ENCODE measurements around the gene FEN1.

The FEN1 gene

GRCh38 chr11:61803889-61804647, 11.4 kb downstream of the FEN1 start:
- TF ChIP-seq CTCF (conservative IDR thresholded peaks at IDR 0.05): no peak
- H3K27ac ChIP-seq: no peak overlapping the region

GRCh38 chr11:61805146-61805545, 12.4 kb downstream of the FEN1 start:
- no peak overlapping the region for H3K27ac ChIP-seq
- TF ChIP-seq CTCF (conservative IDR thresholded peaks at IDR 0.05): no peak

GRCh38 chr11:61806785-61807184, 14.1 kb downstream of the FEN1 start:
- no peak for TF ChIP-seq CTCF (conservative IDR thresholded peaks at IDR 0.05)
- H3K27ac ChIP-seq: no peak overlapping the region

GRCh38 chr11:61810671-61811175, 18.0 kb downstream of the FEN1 start:
- no peak overlapping the region for H3K27ac ChIP-seq
- TF ChIP-seq CTCF (conservative IDR thresholded peaks at IDR 0.05): no peak

GRCh38 chr11:61811831-61812230, 19.1 kb downstream of the FEN1 start:
- no peak overlapping the region for H3K27ac ChIP-seq
- no peak for TF ChIP-seq CTCF (conservative IDR thresholded peaks at IDR 0.05)

GRCh38 chr11:61812736-61813411, 20.2 kb downstream of the FEN1 start:
- H3K27ac ChIP-seq: no peak overlapping the region
- TF ChIP-seq CTCF (conservative IDR thresholded peaks at IDR 0.05): no peak

- TF ChIP-seq CTCF (conservative IDR thresholded peaks at IDR 0.05): no peak
- H3K27ac ChIP-seq: peak overlapping the region; percentile 94
These were observed 21.7 kb downstream of the FEN1 start for GRCh38 chr11:61814247-61814957.

Data from VCaP (cell line).